22Rv1 (cell line): ENCODE results near the gene DLD.

Experiments used
- H3K27ac ChIP-seq: fragments of 450-650 bp; 2 replicates; pipeline ENCODE4 v1.5.1; 2017
- ZFX ChIP-seq: fragments of 450-650 bp; IDR thresholded peaks from 2 replicates; pipeline ENCODE4 v1.6.1; 2017; ENCODE audit warnings: antibody characterized with exemption, borderline replicate concordance
- TF ChIP-seq, protein P1 (sequence below): fragments of 450-650 bp; IDR thresholded peaks from 2 replicates; pipeline ENCODE4 v1.5.1; 2017; ENCODE audit warnings: mild to moderate bottlenecking

DLD gene

DNA sequence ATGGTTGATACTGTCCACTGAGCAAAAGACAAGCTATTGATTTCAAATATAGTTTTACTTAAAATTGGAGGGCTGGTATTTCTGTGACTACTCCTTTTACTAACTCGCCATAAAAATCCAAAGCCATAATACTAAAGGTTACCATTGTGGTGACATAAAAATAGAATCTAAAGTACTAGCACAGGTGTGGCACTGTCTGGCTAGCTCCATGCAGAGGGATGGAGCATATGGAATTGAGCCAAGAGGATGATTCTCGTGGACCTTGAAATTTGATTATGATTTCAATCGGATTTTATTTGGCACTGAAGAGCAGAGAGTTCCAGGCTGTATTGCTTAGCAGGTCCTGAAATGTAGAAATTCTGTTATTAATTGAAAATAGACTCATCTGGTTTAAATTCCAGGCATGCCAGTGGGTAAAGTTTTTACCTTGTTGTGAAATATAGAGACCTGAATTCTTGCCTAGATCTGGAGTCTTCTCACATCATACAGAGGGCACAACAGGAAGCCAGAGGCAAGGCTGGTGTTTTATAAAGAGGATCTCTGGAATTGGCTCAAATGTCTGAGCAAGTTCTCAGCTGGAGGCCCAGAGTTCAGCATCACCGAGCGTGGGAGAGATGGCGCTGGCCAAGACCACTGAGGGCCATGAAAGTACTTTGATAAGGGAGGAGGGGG lies 29.9 kb upstream of the DLD start:
- no peak for TF ChIP-seq ZFX
- TF ChIP-seq, protein P1, sequence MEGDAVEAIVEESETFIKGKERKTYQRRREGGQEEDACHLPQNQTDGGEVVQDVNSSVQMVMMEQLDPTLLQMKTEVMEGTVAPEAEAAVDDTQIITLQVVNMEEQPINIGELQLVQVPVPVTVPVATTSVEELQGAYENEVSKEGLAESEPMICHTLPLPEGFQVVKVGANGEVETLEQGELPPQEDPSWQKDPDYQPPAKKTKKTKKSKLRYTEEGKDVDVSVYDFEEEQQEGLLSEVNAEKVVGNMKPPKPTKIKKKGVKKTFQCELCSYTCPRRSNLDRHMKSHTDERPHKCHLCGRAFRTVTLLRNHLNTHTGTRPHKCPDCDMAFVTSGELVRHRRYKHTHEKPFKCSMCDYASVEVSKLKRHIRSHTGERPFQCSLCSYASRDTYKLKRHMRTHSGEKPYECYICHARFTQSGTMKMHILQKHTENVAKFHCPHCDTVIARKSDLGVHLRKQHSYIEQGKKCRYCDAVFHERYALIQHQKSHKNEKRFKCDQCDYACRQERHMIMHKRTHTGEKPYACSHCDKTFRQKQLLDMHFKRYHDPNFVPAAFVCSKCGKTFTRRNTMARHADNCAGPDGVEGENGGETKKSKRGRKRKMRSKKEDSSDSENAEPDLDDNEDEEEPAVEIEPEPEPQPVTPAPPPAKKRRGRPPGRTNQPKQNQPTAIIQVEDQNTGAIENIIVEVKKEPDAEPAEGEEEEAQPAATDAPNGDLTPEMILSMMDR: no peak

DNA sequence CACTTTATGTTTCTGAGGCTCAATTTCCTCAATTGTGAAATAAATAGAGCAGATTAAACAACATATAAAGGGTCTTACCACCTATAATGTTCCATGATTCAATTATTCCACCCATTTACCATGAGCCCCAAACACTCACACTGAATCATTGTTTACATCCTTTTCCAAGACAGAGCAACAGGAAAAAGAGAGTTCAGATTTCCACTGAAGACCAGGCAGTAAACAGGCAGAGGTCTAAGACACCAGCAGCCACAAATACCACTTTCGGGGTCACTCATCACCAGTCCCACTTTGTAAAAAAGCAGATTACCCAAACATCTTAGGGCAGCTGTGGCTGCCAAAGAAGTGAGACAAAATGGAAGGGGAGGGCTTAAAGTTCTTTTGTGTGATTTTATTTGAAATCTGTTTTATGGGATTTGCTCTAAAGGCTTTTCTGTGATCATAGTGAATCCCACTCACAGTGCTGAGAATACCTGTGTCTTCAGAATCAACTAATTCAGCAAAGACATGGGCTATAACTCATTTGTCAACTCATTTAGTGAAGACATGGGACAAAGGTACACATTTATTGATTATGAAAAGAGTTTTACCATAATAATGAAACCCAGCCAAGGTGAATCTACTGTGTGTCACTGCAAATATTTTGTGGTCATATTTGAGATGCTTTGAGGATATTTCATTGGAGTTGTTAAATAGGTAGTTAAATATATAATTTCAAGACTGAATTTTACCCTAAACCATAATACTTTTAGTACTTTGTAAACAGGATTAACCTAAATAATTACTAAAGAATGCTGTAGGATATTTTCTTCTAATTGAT lies 24.8 kb upstream of the DLD start:
- no peak overlapping the region for H3K27ac ChIP-seq
- no peak for TF ChIP-seq ZFX
- TF ChIP-seq, protein P1: no peak

More for the DNA sequence above, 29.9 kb upstream of the DLD start:
- H3K27ac ChIP-seq: no peak overlapping the region

DNA sequence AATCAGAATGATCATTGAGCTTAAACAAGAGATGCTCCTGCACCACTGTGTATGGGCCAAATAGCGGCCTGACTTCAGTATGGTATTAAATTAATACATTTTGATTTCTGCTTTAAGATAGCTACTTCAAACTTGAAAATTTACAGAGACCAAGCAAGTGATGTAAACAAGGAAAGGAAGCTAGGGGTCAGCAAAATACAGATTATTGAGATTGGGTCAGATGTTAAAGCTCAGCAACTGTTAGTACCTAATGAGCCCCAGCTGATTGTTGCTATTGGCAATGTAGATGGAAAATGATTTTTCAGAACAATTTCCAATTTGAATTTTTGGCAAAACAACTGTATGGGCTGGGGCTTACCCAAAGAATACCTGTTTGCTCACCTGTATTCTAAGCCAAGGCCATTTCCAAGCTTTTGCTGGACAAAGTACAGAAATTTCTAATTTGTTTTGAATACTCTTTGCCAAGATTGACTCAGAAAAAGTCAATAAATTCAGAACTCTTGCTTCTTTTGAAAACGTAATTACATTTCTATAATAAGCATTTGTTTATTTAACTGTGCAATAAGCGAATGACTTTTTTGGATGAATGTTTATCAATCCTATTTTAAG lies 23.0 kb upstream of the DLD start:
- no peak overlapping the region for H3K27ac ChIP-seq
- TF ChIP-seq ZFX: no peak
- TF ChIP-seq, protein P1: no peak

DNA sequence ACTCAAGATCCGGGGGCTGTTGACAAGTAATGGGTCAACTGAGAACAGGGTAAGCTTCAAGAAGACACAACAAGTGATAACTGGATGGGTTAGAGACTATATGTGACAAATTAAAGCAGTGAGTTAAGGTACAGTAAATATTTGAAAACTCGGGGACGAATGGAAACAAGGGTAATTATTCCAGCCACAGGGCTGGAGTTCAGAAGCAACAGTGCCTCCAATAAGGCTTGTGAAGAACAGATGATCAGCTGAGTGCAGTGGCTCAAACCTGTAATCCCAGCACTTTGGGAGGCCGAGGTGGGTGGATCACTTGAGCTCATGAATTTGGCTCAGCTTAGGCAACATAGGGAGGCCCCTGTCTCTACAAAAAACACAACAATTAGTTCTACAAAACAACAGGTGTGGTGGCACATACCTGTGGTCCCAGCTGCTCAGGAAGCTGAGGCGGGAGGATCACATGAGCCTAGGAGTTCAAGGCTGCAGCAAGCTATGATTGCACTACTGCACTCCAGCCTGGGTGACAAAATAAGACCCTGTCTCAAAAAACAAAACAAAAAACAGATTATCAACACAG lies 20.5 kb upstream of the DLD start:
- H3K27ac ChIP-seq: no peak overlapping the region
- no peak for TF ChIP-seq ZFX
- TF ChIP-seq, protein P1: no peak

DNA sequence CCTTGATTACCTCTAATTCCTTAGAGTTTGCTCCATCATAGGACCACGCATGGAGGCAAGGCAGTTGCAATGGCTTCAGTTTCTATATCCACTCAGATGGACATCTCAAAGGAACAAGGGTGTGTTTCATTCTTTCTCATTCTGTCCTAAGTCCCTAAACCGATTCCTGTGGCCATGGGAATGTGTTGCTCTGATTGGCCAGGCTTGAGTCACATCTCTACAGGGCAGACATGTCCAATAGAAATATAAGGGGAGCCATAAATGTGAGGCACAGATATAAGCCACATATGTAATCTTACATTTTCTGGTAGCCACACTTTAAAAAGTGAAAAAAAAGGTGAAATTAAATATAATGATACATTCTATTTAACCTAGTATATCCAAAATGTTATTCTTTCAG lies 16.9 kb upstream of the DLD start:
- no peak overlapping the region for H3K27ac ChIP-seq
- no peak for TF ChIP-seq ZFX
- TF ChIP-seq, protein P1: no peak

DNA sequence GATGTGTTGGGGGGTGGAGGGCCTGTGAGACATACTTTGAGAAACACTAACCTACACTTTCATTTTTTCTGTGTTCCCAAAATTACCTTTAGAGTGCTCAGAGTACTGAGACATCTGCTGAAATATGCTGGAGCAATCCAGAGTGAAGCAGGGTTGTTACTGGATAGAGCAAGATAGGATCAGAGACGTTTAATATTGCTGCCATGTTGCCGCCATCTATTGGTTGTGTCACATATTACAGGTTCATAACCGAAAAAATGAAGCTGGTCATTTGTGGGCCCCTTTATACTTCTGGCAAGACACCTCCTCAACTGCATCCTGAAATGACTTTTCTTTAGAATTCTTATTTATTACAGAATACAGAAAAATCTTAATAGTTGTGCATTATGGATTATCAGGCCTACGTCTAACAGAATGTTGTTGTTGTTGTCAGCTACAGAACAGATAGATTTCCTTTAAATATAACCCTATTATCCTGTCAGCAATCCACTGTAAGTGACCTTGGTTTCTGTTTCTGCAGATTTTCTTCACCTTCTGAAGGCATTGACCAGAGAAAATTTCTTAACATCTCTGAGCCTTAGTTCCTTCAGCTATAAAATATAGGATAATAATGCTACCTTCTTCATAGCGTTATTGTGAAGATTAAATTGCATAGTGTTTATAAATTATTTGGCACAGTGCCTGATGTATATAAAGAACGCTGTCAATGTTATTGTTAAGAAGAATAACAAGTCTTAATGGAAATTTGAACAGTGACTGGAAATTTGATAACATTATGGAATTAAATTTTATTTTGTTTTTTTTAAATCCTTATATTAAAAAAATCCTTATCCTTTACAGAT lies 16.2 kb upstream of the DLD start:
- H3K27ac ChIP-seq: no peak overlapping the region
- TF ChIP-seq, protein P1: peak; percentile 95
- no peak for TF ChIP-seq ZFX
